Transverse colon (tissue), 4 donors: ENCODE data around the gene OXLD1. TPM values are rescaled to one million over a fixed set of nuclear protein-coding genes. Genes with fewer than 3 reads are reported as not detected.

ENCODE experiments used
- DNase-seq: peaks from one replicate; pipeline ENCODE4 v3.0.0-alpha.2; 2019
- H3K27ac ChIP-seq, 4 donors: fragments of 200-600 bp; sonication (generic); 2 replicates each; pipeline ENCODE4 v1.5.1; 2016 to 2018; ENCODE audit warnings: inconsistent platforms in 4 of 4
- H3K27me3 ChIP-seq: fragments of 200-600 bp; sonication (generic); 2 replicates; pipeline ENCODE4 v1.5.1; 2017; ENCODE audit warnings: inconsistent platforms
- H3K36me3 ChIP-seq, 4 donors: fragments of 200-600 bp; sonication (generic); 2 replicates each; pipeline ENCODE4 v1.5.1; 2017 to 2019; ENCODE audit warnings: inconsistent platforms in 4 of 4
- H3K4me1 ChIP-seq, 4 donors: fragments of 200-600 bp; sonication (generic); 2 replicates each; pipeline ENCODE4 v1.5.1; 2017 to 2020; ENCODE audit warnings: inconsistent platforms in 4 of 4
- H3K4me3 ChIP-seq, 4 donors: fragments of 200-600 bp; sonication (generic); 1 replicate in 1 of 4; 2 replicates in 3 of 4; pipeline versions ENCODE4 v1.5.1 to v1.6.1; 2017 to 2019; ENCODE audit warnings: inconsistent platforms in 4 of 4
- H3K9me3 ChIP-seq, 2 donors: fragments of 200-600 bp; sonication (generic); 2 replicates each; pipeline ENCODE4 v1.5.1; 2017 to 2019; ENCODE audit warnings: inconsistent platforms in 2 of 2
- EP300 ChIP-seq: sonication (generic); formaldehyde crosslinking; IDR thresholded peaks from one replicate; pipeline ENCODE4 v1.6.1; 2017; ENCODE audit warnings: antibody characterized with exemption, low read depth
- POLR2A ChIP-seq: fragments of 450-650 bp; IDR thresholded peaks from one replicate; pipeline ENCODE4 v1.6.1; 2016; ENCODE audit warnings: antibody characterized with exemption, mild to moderate bottlenecking, moderate library complexity
- POLR2AphosphoS5 ChIP-seq, 3 donors: sonication (generic); formaldehyde crosslinking; IDR thresholded peaks; one replicate each; pipeline ENCODE4 v1.6.1; 2016; ENCODE audit warnings: antibody characterized with exemption in 3 of 3
- WGBS, 2 donors: methylation state at CpG; one replicate each; pipeline ENCODE4 v1.1.5; 2018; ENCODE audit warnings: low coverage in 1 of 2; 5-methylcytosine and 5-hydroxymethylcytosine counted together
- in situ Hi-C, 4 donors: fragments of 200-750 bp; cut with MboI; loops; one replicate each; pipeline versions ENCODE4 v1.15.0 to v1.15.1; 2017; ENCODE audit warnings: low sequenced_read_pairs in 3 of 4, low pct_ligation_motif_present in 1 of 4, low pct_unique_long_range_greater_than_20kb in 1 of 4
- intact Hi-C: fragments of 100-400 bp; cut with DNase I; formaldehyde crosslinking; loops from one replicate; pipeline ENCODE4 v1.15.1; 2023; ENCODE audit warnings: low total_unique reads
- total RNA-seq, 4 donors: library from RNA; depleted of rRNA; stranded (reverse); fragments of >200 nt; gene quantifications; one replicate each; pipeline ENCODE4 v1.1.0, GENCODE V29; 2016
- TF ChIP-seq, protein P1 (sequence below), 5 experiments: fragments of 200-600 bp in 3 of 5; fragments of 450-650 bp in 2 of 5; sonication (generic) in 3 of 5; IDR thresholded peaks; 1 replicate in 2 of 5; 2 replicates in 3 of 5; pipeline ENCODE4 v1.5.1; 2016 to 2017; ENCODE audit warnings: antibody characterized with exemption in 5 of 5, inconsistent platforms in 3 of 5, mild to moderate bottlenecking in 2 of 5, moderate library complexity in 1 of 5

Gene OXLD1
- total RNA-seq, 4 donors from 2014 or later, result 21.4 to 63.6 (median 41.2) TPM

- TF ChIP-seq POLR2AphosphoS5 (IDR thresholded peaks at IDR 0.05), result peak in 1 of 3 donors; percentile 4
- TF ChIP-seq, protein P1, sequence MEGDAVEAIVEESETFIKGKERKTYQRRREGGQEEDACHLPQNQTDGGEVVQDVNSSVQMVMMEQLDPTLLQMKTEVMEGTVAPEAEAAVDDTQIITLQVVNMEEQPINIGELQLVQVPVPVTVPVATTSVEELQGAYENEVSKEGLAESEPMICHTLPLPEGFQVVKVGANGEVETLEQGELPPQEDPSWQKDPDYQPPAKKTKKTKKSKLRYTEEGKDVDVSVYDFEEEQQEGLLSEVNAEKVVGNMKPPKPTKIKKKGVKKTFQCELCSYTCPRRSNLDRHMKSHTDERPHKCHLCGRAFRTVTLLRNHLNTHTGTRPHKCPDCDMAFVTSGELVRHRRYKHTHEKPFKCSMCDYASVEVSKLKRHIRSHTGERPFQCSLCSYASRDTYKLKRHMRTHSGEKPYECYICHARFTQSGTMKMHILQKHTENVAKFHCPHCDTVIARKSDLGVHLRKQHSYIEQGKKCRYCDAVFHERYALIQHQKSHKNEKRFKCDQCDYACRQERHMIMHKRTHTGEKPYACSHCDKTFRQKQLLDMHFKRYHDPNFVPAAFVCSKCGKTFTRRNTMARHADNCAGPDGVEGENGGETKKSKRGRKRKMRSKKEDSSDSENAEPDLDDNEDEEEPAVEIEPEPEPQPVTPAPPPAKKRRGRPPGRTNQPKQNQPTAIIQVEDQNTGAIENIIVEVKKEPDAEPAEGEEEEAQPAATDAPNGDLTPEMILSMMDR (IDR thresholded peaks at IDR 0.05), result no peak
These were observed 29.4 kb upstream of the OXLD1 start for GRCh38 chr17:81695801-81696200.

GRCh38 chr17:81695211-81695610 is 28.8 kb upstream of the OXLD1 start:
- 93% methylated on average over 6 of the region's 6 CpGs; no CpG with 5 or more reads in 1 of the 2 donors for WGBS, 2 donors
- no peak overlapping the region for H3K4me3 ChIP-seq
- H3K9me3 ChIP-seq, result no peaks in the 10 kb centered on the region
- peaks cover 0 to 73% (median 28%) of the 10 kb centered on the region in 4 donors for H3K36me3 ChIP-seq
- TF ChIP-seq, protein P1 (IDR thresholded peaks at IDR 0.05), result no peak
- TF ChIP-seq EP300 (no peak), POLR2AphosphoS5 (IDR thresholded peaks at IDR 0.05) (no peak), POLR2A (no peak)
- DNase-seq, result no peak
- H3K4me1 ChIP-seq, result no peaks in the 10 kb centered on the region
- intact Hi-C loops (no loop called here), in situ Hi-C loops (no loop called here)
- no peaks in the 10 kb centered on the region for H3K27me3 ChIP-seq
- H3K27ac ChIP-seq, result no peak overlapping the region

More at GRCh38 chr17:81695801-81696200, 29.4 kb upstream of the OXLD1 start:
- intact Hi-C loops (no loop called here), in situ Hi-C loops (no loop called here)
- Histone ChIP-seq H3K4me1 (peaks cover 0 to 4% (median 0%) of the 10 kb centered on the region in 4 donors), H3K4me3 (no peak overlapping the region), H3K27me3 (no peaks in the 10 kb centered on the region), H3K36me3 (peaks cover 0 to 73% (median 28%) of the 10 kb centered on the region in 4 donors), H3K27ac (no peak overlapping the region), H3K9me3 (no peaks in the 10 kb centered on the region)
- 88% methylated on average over 18 of the region's 22 CpGs; no CpG with 5 or more reads in 1 of the 2 donors for WGBS, 2 donors
- no peak for DNase-seq

DNA sequence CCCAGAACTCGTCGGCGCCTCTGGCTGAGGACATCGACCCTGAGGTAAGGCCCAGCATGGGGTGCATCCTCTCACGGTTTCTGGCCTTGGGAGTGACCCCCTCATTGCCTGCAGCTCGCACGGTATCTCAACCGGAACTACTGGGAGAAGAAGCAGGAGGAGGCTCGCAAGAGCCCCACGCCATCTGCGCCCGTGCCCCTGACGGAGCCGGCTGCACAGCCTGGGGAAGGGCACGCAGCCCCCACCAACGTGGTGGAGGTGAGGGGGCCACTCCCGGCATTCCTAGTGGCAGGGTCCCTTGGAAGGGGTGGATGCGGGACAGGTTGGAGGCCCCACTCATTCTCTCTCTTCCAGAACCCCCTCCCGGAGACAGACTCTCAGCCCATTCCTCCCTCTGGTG is 28.4 kb upstream of the OXLD1 start:
- no peak overlapping the region for H3K4me3 ChIP-seq
- no peaks in the 10 kb centered on the region for H3K27me3 ChIP-seq
- no peak for DNase-seq
- in situ Hi-C loops (no loop called here), intact Hi-C loops (no loop called here)
- no peaks in the 10 kb centered on the region for H3K9me3 ChIP-seq
- H3K27ac ChIP-seq, result no peak overlapping the region
- WGBS, 2 donors, result 88% methylated on average over 19 of the region's 19 CpGs; no CpG with 5 or more reads in 1 of the 2 donors
- H3K36me3 ChIP-seq, result peaks cover 0 to 73% (median 29%) of the 10 kb centered on the region in 4 donors
- TF ChIP-seq, protein P1 (IDR thresholded peaks at IDR 0.05), result no peak
- TF ChIP-seq POLR2A (no peak), POLR2AphosphoS5 (IDR thresholded peaks at IDR 0.05) (no peak), EP300 (no peak)
- no peaks in the 10 kb centered on the region for H3K4me1 ChIP-seq

- in situ Hi-C loops, result no loop called here
- no peaks in the 10 kb centered on the region for H3K27me3 ChIP-seq
- no peak overlapping the region for H3K4me3 ChIP-seq
- TF ChIP-seq EP300, result no peak
- TF ChIP-seq, protein P1 (IDR thresholded peaks at IDR 0.05), result no peak
- DNase-seq, result no peak
- no peaks in the 10 kb centered on the region for H3K9me3 ChIP-seq
- intact Hi-C loops, result no loop called here
- 89% methylated on average over 25 of the region's 35 CpGs; no CpG with 5 or more reads in 1 of the 2 donors for WGBS, 2 donors
- H3K27ac ChIP-seq, result no peak overlapping the region
- no peaks in the 10 kb centered on the region for H3K4me1 ChIP-seq
- H3K36me3 ChIP-seq, result peaks cover 0 to 80% (median 32%) of the 10 kb centered on the region in 4 donors
These were observed 27.3 kb upstream of the OXLD1 start for GRCh38 chr17:81693509-81694210.
